Natural killer cell (primary cell): ENCODE measurements around the gene CXCL17. TPM values are rescaled to one million over a fixed set of nuclear protein-coding genes. Genes with fewer than 3 reads are reported as not detected.

Source experiments
- ATAC-seq, 3 donors: fragments of 150-1000 bp in 2 of 3; fragments of 200-7000 bp in 1 of 3; cut with Tn5 transposase; 1 replicate in 1 of 3; 2 replicates in 2 of 3; pipeline ENCODE4 v1.10.0; 2021; ENCODE audit warnings: mild to moderate bottlenecking in 2 of 3, moderate library complexity in 2 of 3
- DNase-seq, 2 donors: peaks; one replicate each; pipeline versions ENCODE4 v3.0.0 to v3.0.0-alpha.2; 2013 to 2021; ENCODE audit warnings: mixed read lengths in 1 of 2
- H3K27ac ChIP-seq: one replicate; pipeline ENCODE4 v1.5.1; 2013; ENCODE audit warnings: mild to moderate bottlenecking, low read length
- H3K27me3 ChIP-seq: one replicate; pipeline ENCODE4 v1.6.1; 2013; ENCODE audit warnings: low read length; ENCODE audit not compliant: control insufficient read depth, insufficient read depth
- H3K36me3 ChIP-seq: one replicate; pipeline ENCODE4 v1.6.1; 2013; ENCODE audit warnings: low read length; ENCODE audit not compliant: control insufficient read depth, insufficient read depth
- H3K4me1 ChIP-seq: one replicate; pipeline ENCODE4 v1.6.1; 2013; ENCODE audit warnings: low read length; ENCODE audit not compliant: control insufficient read depth, insufficient read depth
- H3K4me3 ChIP-seq: one replicate; pipeline ENCODE4 v1.5.1; 2013; ENCODE audit warnings: low read length
- H3K9me3 ChIP-seq: one replicate; pipeline ENCODE4 v1.6.1; 2013; ENCODE audit warnings: low read length; ENCODE audit not compliant: control insufficient read depth, insufficient read depth
- H3K27ac Mint-ChIP-seq, 2 donors: one replicate each; pipeline ENCODE4 v1.8.0; 2022; ENCODE audit warnings: mild to moderate bottlenecking in 2 of 2, mixed read lengths in 2 of 2, moderate library complexity in 1 of 2
- H3K27me3 Mint-ChIP-seq, 2 donors: one replicate each; pipeline ENCODE4 v1.8.0; 2022; ENCODE audit warnings: low read depth in 2 of 2, mixed read lengths in 2 of 2
- H3K36me3 Mint-ChIP-seq: one replicate; pipeline ENCODE4 v1.8.0; 2022; ENCODE audit warnings: mixed read lengths
- H3K4me1 Mint-ChIP-seq, 2 donors: one replicate each; pipeline ENCODE4 v1.8.0; 2022; ENCODE audit warnings: mixed read lengths in 2 of 2
- H3K4me3 Mint-ChIP-seq: one replicate; pipeline ENCODE4 v1.8.0; 2022; ENCODE audit warnings: mild to moderate bottlenecking, moderate library complexity, mixed read lengths
- H3K9me3 Mint-ChIP-seq, 2 donors: one replicate each; pipeline ENCODE4 v1.8.0; 2022; ENCODE audit warnings: mixed read lengths in 2 of 2
- WGBS: methylation state at CpG from one replicate; pipeline ENCODE4 v1.1.7; 2013; ENCODE audit warnings: missing lambda C conversion rate; ENCODE audit not compliant: insufficient coverage; 5-methylcytosine and 5-hydroxymethylcytosine counted together
- intact Hi-C: fragments of 100-400 bp; cut with micrococcal nuclease; formaldehyde crosslinking; loops from one replicate; pipeline ENCODE4 v1.14.2; 2022
- total RNA-seq, 4 donors: library from RNA; stranded (reverse); fragments of 120-200 nt in 1 of 4; gene quantifications; one replicate each; pipeline versions ENCODE4 v1.2.3 to v1.2.4, GENCODE V29; 2013 to 2022
- TF ChIP-seq, protein P1 (sequence below): fragments of 200-600 bp; IDR thresholded peaks from one replicate; pipeline ENCODE4 v1.8.0; 2022; ENCODE audit warnings: antibody characterized with exemption

CXCL17 gene
- total RNA-seq, 3 donors from 2014 or later (not counting 1 experiment from before 2014, with no cell fraction given), result not detected

DNA sequence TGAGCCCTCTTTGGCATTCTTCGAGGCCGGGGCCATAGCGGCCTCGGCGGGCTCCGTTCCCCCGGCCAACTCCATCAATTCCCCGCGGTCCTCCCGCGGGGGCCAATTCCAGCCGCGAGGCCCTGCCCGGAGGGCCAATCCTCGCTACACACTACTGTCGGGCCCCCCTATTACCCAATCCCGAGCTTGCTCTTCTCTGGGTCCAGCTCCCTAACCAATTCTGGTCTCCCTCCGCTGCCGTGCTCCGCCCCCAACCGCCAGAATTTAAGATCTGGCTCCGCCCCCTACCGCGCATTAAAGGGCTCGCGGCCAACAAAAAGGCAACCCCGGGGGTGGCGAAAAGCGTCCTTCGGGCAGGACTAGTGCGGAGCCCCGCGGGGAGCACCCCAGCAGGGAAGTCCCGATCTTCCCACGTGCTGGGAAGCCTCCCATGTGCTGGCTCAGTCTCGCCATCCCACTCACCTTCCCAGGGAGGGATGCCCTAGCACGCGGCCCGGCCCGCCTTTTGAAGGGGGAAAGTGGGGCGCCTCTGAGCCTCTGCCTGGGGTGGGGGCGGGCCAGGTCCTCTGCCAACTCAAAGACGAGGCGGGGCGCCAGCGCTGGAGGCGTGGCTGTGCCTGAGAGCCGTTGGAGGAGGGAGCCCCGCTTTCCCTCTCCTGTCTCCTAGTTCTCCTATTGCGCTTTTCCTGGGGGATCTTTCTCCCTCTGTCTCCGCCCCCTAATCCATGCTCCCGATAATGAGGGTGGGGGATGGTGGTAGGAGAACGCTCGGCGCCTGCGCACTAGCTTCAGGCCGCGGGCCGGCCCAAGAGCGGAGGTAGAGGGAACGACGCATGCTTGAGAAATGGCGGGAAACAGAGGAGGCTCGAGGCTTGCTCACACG lies 19.0 kb downstream of the CXCL17 start:
- H3K27ac Mint-ChIP-seq, result peak overlapping the region; percentile 90 to 99
- Histone ChIP-seq H3K27me3 (no peaks in the 10 kb centered on the region), H3K27ac (peak overlapping the region; percentile 85), H3K36me3 (no peaks in the 10 kb centered on the region), H3K4me1 (peaks cover 35% of the 10 kb centered on the region), H3K9me3 (no peaks in the 10 kb centered on the region), H3K4me3 (peak overlapping the region; percentile 86)
- H3K36me3 Mint-ChIP-seq, result no peaks in the 10 kb centered on the region
- DNase-seq (peak; percentile 91 to 96), ATAC-seq (peak; percentile 90 to 97 (median 93))
- TF ChIP-seq, protein P1, sequence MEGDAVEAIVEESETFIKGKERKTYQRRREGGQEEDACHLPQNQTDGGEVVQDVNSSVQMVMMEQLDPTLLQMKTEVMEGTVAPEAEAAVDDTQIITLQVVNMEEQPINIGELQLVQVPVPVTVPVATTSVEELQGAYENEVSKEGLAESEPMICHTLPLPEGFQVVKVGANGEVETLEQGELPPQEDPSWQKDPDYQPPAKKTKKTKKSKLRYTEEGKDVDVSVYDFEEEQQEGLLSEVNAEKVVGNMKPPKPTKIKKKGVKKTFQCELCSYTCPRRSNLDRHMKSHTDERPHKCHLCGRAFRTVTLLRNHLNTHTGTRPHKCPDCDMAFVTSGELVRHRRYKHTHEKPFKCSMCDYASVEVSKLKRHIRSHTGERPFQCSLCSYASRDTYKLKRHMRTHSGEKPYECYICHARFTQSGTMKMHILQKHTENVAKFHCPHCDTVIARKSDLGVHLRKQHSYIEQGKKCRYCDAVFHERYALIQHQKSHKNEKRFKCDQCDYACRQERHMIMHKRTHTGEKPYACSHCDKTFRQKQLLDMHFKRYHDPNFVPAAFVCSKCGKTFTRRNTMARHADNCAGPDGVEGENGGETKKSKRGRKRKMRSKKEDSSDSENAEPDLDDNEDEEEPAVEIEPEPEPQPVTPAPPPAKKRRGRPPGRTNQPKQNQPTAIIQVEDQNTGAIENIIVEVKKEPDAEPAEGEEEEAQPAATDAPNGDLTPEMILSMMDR, result no peak
- no peaks in the 10 kb centered on the region for H3K27me3 Mint-ChIP-seq
- H3K4me3 Mint-ChIP-seq, result peak overlapping the region; percentile 98
- intact Hi-C loops, result loop anchor here (1.0 to 2.0 kb wide), 4 partner anchors 15 to 181 kb away; partner anchors contain the start of gene GSK3A
- 6% methylated on average over 61 of the region's 65 CpGs for WGBS
- no peaks in the 10 kb centered on the region for H3K9me3 Mint-ChIP-seq
- H3K4me1 Mint-ChIP-seq, result peaks cover 33 to 47% of the 10 kb centered on the region in 2 donors

DNA sequence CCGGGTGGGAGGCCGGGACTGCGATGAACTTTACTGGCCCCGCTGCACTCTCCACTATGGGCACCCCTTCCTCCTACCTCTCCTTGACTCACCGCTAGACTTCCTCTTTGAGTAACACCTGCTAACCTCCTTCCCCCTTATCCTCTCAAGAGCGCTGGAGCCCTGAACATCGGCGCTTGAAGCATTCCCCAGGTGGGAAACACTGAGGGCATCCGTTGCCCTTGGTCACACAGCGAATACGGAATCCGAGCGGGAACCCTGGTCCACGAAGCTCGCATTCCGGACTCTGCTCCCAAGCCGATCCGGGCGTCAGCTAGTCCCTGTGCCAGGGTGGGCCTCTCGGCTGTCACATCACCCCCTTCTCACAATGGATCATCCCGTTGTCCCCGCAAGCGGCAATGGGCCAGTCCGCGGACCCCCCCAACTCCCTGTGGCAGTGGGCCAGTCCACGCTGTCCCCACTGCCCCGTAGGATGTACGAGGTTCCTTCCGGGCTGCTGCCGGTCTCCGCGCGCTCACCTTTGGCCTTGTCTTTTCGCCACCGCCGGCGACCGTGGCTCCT lies 19.8 kb downstream of the CXCL17 start:
- no peaks in the 10 kb centered on the region for H3K36me3 ChIP-seq
- H3K36me3 Mint-ChIP-seq, result no peaks in the 10 kb centered on the region
- peak overlapping the region; percentile 98 for H3K4me3 Mint-ChIP-seq
- H3K9me3 Mint-ChIP-seq, result no peaks in the 10 kb centered on the region
- H3K9me3 ChIP-seq, result no peaks in the 10 kb centered on the region
- peaks cover 35% of the 10 kb centered on the region for H3K4me1 ChIP-seq
- no peaks in the 10 kb centered on the region for H3K27me3 Mint-ChIP-seq
- peak overlapping the region; percentile 86 for H3K4me3 ChIP-seq
- peak; percentile 53 to 71 (median 55) for ATAC-seq
- H3K27me3 ChIP-seq, result no peaks in the 10 kb centered on the region
- peak overlapping the region; percentile 85 for H3K27ac ChIP-seq
- peak overlapping the region; percentile 90 to 99 for H3K27ac Mint-ChIP-seq
- intact Hi-C loops, result loop anchor here (1.0 to 2.0 kb wide), 4 partner anchors 15 to 180 kb away; partner anchors contain the start of gene GSK3A
- peak; percentile 64 to 70 for DNase-seq
- under 1% methylated on average over 38 of the region's 38 CpGs for WGBS
- peaks cover 33 to 47% of the 10 kb centered on the region in 2 donors for H3K4me1 Mint-ChIP-seq
- TF ChIP-seq, protein P1, result no peak

DNA sequence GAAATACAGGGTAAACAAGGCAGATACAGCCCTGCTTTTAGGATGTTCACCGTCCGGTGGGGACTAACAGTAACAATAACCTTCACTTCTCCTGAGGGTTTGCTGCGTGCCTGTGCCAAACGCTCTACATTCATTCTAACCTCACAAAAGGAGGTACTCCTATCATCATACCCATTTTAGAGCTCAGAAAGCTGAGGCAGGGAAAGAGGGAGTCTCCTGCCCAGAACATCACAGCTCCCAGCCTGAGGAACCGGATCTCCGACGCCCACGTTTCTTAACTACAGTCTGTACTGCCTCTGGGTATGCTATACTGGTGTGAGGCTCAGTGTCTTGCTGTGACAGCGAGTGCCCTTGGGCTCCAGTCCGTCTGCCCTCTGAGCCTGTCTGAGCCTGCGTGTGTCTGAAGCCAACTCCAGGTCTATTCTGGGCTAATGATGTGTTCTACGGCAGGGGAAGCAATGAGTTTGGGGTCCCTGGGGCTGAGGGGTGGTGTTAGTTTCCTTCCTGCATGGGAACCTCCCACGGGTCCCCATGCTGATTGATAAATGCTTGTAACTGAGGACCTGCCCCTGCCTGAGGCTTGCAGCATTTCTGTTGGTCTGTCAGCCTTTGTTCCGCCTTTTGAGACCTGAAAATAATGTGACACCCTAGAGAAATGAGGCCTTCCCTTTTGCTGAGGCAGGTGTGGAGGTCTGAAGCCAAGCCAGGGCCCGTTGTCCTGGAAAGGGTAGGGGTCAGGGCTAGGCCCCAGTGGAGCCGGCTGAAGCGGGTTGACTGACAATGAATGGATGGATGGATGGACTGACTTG lies 20.4 kb downstream of the CXCL17 start:
- DNase-seq (no peak), ATAC-seq (no peak)
- peak overlapping the region; percentile 90 to 99 for H3K27ac Mint-ChIP-seq

More for the DNA sequence above, 20.4 kb downstream of the CXCL17 start:
- H3K9me3 ChIP-seq, result no peaks in the 10 kb centered on the region
- H3K9me3 Mint-ChIP-seq, result no peaks in the 10 kb centered on the region
- TF ChIP-seq, protein P1, result no peak
- no peaks in the 10 kb centered on the region for H3K36me3 Mint-ChIP-seq
- H3K4me1 Mint-ChIP-seq, result peaks cover 33 to 47% of the 10 kb centered on the region in 2 donors
- peak overlapping the region; percentile 86 for H3K4me3 ChIP-seq
- peaks cover 35% of the 10 kb centered on the region for H3K4me1 ChIP-seq
- H3K27me3 ChIP-seq, result no peaks in the 10 kb centered on the region
- intact Hi-C loops, result loop anchor here (2.0 kb wide), 2 partner anchors 25 to 179 kb away; partner anchors contain the start of gene GSK3A
- peak overlapping the region; percentile 85 for H3K27ac ChIP-seq
- no peaks in the 10 kb centered on the region for H3K36me3 ChIP-seq
- WGBS, result 59% methylated on average over 17 of the region's 17 CpGs
- peak overlapping the region; percentile 98 for H3K4me3 Mint-ChIP-seq
- H3K27me3 Mint-ChIP-seq, result no peaks in the 10 kb centered on the region
